ENCODE results near the gene NHEJ1. TPM values are rescaled to one million over a fixed set of nuclear protein-coding genes. Genes with fewer than 3 reads are reported as not detected.

NHEJ1 gene
- total and polyA plus RNA-seq, 2 of the 13 experiments (the other 11 are each of a cell fraction or from before 2014, with no cell fraction given): 30.0 to 30.7 TPM

DNA sequence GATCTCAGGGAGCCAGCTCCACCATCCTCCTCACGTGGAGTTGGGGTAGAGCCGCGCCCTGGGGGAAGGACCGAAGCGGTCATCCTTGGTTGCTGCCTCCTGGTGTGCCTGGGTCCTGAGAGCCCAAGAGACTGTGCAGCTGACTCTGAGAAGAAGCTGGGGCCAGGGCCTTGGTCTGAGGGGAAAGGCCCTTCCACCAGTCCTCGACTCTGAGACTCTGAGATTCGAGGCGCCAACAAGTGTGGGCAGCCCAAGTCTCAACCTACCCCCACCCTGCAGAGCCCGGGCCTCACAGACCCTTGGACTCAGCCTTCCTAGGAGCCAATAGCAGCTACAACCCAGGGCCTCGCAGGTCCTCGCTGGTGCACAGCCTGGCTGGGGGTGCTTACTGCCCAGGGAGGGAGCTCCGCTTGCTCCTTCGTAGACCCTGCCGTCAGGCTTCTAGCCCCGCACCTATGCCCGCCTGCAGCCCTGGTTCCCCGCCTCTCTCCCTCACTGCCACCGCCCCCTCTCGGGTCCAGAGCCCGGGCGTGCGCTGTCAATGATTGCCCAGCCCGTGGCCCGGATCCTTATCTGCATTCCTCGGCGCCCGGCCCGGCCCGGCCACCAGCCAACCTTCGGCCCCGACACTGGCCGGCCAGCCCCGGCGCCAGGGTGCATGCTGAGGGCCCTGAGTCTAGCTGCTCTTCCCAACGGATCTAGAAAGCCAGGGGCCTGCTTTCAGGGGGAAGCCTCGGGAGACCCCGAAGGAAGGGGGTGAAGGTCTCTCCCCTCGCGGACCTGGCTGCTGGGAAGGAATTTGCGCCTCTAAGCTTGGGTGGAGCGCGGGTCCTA, 101.9 kb downstream of the NHEJ1 start (continued):
- TF ChIP-seq, protein P1, sequence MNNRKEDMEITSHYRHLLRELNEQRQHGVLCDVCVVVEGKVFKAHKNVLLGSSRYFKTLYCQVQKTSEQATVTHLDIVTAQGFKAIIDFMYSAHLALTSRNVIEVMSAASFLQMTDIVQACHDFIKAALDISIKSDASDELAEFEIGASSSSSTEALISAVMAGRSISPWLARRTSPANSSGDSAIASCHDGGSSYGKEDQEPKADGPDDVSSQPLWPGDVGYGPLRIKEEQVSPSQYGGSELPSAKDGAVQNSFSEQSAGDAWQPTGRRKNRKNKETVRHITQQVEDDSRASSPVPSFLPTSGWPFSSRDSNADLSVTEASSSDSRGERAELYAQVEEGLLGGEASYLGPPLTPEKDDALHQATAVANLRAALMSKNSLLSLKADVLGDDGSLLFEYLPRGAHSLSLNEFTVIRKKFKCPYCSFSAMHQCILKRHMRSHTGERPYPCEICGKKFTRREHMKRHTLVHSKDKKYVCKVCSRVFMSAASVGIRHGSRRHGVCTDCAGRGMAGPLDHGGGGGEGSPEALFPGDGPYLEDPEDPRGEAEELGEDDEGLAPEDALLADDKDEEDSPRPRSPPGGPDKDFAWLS (CRISPR knock-in tag; IDR thresholded peaks at IDR 0.05; ENCODE audit: borderline replicate concordance): peak; percentile 83; the same call in 1 of the 2 replicates
- TF ChIP-seq HNRNPLL (IDR thresholded peaks at IDR 0.05; ENCODE audit: low read depth, low read length, poor library complexity, severe bottlenecking) (peak; percentile 55), KDM5A (IDR thresholded peaks at IDR 0.05; ENCODE audit: borderline replicate concordance, low read length) (no peak; the same call in 1 of the 2 replicates), ZNF614 (CRISPR knock-in tag; IDR thresholded peaks at IDR 0.05; ENCODE audit: borderline replicate concordance) (peak; percentile 72; the same call in 1 of the 2 replicates), ZKSCAN5 (CRISPR knock-in tag; IDR thresholded peaks at IDR 0.05) (no peak), KLF13 (CRISPR knock-in tag; IDR thresholded peaks at IDR 0.05) (no peak), ZNF839 (CRISPR knock-in tag; IDR thresholded peaks at IDR 0.05; ENCODE audit: borderline replicate concordance) (no peak), HIVEP1 (CRISPR knock-in tag; IDR thresholded peaks at IDR 0.05) (no peak; the same call in none of the 2 replicates), SRF (IDR thresholded peaks at IDR 0.05; ENCODE audit: low read depth, low read length) (no peak), ZNF263 (CRISPR knock-in tag; IDR thresholded peaks at IDR 0.05) (peak; percentile 79), FOXJ3 (CRISPR knock-in tag; IDR thresholded peaks at IDR 0.05; ENCODE audit: borderline replicate concordance) (0 out of 2 replicates have a peak, but pooled peaks have one; percentile 29), KMT2B (CRISPR knock-in tag; IDR thresholded peaks at IDR 0.05) (no peak), MLLT10 (CRISPR knock-in tag; IDR thresholded peaks at IDR 0.05) (no peak), SPEN (CRISPR knock-in tag; IDR thresholded peaks at IDR 0.05; ENCODE audit: low read depth) (0 out of 2 replicates have a peak, but pooled peaks have one; percentile 17), ZFP82 (CRISPR knock-in tag; IDR thresholded peaks at IDR 0.05; ENCODE audit: borderline replicate concordance) (0 out of 2 replicates have a peak, but pooled peaks have one; percentile 23), ETV6 (CRISPR knock-in tag; conservative IDR thresholded peaks at IDR 0.05) (no peak), ZNF530 (CRISPR knock-in tag; IDR thresholded peaks at IDR 0.05; ENCODE audit: low read depth) (no peak), SMYD3 (CRISPR knock-in tag; IDR thresholded peaks at IDR 0.05) (no peak), FOXC1 (CRISPR knock-in tag; IDR thresholded peaks at IDR 0.05; ENCODE audit: borderline replicate concordance) (peak; percentile 67; the same call in 1 of the 2 replicates)
- TF ChIP-seq, protein P2, sequence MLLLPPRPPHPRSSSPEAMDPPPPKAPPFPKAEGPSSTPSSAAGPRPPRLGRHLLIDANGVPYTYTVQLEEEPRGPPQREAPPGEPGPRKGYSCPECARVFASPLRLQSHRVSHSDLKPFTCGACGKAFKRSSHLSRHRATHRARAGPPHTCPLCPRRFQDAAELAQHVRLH (CRISPR knock-in tag; IDR thresholded peaks at IDR 0.05; ENCODE audit: borderline replicate concordance, low read depth): peak; percentile 39; the same call in 1 of the 2 replicates
- TF ChIP-seq, protein P3, sequence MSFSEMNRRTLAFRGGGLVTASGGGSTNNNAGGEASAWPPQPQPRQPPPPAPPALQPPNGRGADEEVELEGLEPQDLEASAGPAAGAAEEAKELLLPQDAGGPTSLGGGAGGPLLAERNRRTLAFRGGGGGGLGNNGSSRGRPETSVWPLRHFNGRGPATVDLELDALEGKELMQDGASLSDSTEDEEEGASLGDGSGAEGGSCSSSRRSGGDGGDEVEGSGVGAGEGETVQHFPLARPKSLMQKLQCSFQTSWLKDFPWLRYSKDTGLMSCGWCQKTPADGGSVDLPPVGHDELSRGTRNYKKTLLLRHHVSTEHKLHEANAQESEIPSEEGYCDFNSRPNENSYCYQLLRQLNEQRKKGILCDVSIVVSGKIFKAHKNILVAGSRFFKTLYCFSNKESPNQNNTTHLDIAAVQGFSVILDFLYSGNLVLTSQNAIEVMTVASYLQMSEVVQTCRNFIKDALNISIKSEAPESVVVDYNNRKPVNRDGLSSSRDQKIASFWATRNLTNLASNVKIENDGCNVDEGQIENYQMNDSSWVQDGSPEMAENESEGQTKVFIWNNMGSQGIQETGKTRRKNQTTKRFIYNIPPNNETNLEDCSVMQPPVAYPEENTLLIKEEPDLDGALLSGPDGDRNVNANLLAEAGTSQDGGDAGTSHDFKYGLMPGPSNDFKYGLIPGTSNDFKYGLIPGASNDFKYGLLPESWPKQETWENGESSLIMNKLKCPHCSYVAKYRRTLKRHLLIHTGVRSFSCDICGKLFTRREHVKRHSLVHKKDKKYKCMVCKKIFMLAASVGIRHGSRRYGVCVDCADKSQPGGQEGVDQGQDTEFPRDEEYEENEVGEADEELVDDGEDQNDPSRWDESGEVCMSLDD (CRISPR knock-in tag; IDR thresholded peaks at IDR 0.05; ENCODE audit: borderline replicate concordance): 0 out of 2 replicates have a peak, but pooled peaks have one; percentile 45
- TF ChIP-seq, protein P4, sequence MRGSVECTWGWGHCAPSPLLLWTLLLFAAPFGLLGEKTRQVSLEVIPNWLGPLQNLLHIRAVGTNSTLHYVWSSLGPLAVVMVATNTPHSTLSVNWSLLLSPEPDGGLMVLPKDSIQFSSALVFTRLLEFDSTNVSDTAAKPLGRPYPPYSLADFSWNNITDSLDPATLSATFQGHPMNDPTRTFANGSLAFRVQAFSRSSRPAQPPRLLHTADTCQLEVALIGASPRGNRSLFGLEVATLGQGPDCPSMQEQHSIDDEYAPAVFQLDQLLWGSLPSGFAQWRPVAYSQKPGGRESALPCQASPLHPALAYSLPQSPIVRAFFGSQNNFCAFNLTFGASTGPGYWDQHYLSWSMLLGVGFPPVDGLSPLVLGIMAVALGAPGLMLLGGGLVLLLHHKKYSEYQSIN (CRISPR knock-in tag; IDR thresholded peaks at IDR 0.05; ENCODE audit: borderline replicate concordance): no peak

Measured in HepG2 (cell line).